DND-41 (cell line): ENCODE results near the gene TUBA1C.
"Not testable (repeated sequence)": the region's sequence is repeated elsewhere in the genome, so short reads cannot be mapped to it uniquely, and the experiment has no call there.

Experiments used
- ATAC-seq: fragments of 200-7000 bp; cut with Tn5 transposase; 3 replicates; pipeline ENCODE4 v1.9.1; 2021; ENCODE audit warnings: low read depth; ENCODE audit not compliant: insufficient read depth
- DNase-seq: peaks from one replicate; pipeline ENCODE4 v3.0.0-alpha.2; 2020
- H2AFZ ChIP-seq: 2 replicates; pipeline ENCODE4 v1.6.0; 2012; ENCODE audit warnings: low read depth, low read length
- H3K27ac ChIP-seq: 2 replicates; pipeline ENCODE4 v1.5.1; 2012; ENCODE audit warnings: low read length, inconsistent platforms
- H3K27me3 ChIP-seq: fragments of 200-600 bp; sonication (generic); 2 replicates; pipeline ENCODE4 v1.6.0; 2012; ENCODE audit warnings: low read length, mild to moderate bottlenecking, inconsistent platforms; ENCODE audit not compliant: insufficient read depth, poor library complexity
- H3K36me3 ChIP-seq: 2 replicates; pipeline ENCODE4 v1.5.1; 2012; ENCODE audit warnings: low read length, inconsistent platforms; ENCODE audit not compliant: insufficient read depth
- H3K4me1 ChIP-seq: 2 replicates; pipeline ENCODE4 v1.5.1; 2012; ENCODE audit warnings: mild to moderate bottlenecking, low read length; ENCODE audit not compliant: insufficient read depth
- H3K4me2 ChIP-seq: 2 replicates; pipeline ENCODE4 v1.6.0; 2012; ENCODE audit warnings: mild to moderate bottlenecking, moderate library complexity, low read length, inconsistent platforms; ENCODE audit not compliant: insufficient read depth
- H3K4me3 ChIP-seq, 2 experiments: fragments of 200-600 bp in 1 of 2; shearing (Covaris generic) in 1 of 2; 2 replicates each; pipeline ENCODE4 v1.5.1; 2012 to 2016; ENCODE audit warnings: inconsistent platforms in 2 of 2, low read length in 2 of 2, mild to moderate bottlenecking in 2 of 2, low read depth in 1 of 2, moderate library complexity in 1 of 2
- H3K79me2 ChIP-seq: 2 replicates; pipeline ENCODE4 v1.6.0; 2012; ENCODE audit warnings: low read length, inconsistent platforms; ENCODE audit not compliant: insufficient read depth
- H3K9ac ChIP-seq: 2 replicates; pipeline ENCODE4 v1.6.0; 2012; ENCODE audit warnings: low read depth, mild to moderate bottlenecking, inconsistent platforms, low read length, moderate library complexity
- H3K9me3 ChIP-seq: 2 replicates; pipeline ENCODE4 v1.5.1; 2012; ENCODE audit warnings: low read length, moderate library complexity, mild to moderate bottlenecking, inconsistent platforms; ENCODE audit not compliant: insufficient read depth, severe bottlenecking
- H4K20me1 ChIP-seq: 2 replicates; pipeline ENCODE4 v1.6.0; 2012; ENCODE audit warnings: low read length; ENCODE audit not compliant: insufficient read depth
- CTCF ChIP-seq: IDR thresholded peaks from 2 replicates; pipeline ENCODE4 v1.5.1; 2012; ENCODE audit warnings: borderline replicate concordance, low read length, moderate library complexity, mild to moderate bottlenecking; ENCODE audit not compliant: poor library complexity, severe bottlenecking; ENCODE audit errors: extremely low read depth
- EZH2 ChIP-seq: IDR thresholded peaks from 3 replicates; pipeline ENCODE4 v1.6.1; 2012; ENCODE audit warnings: borderline replicate concordance, low read depth, mild to moderate bottlenecking, moderate library complexity, low read length, inconsistent platforms; ENCODE audit not compliant: severe bottlenecking

The TUBA1C gene

GRCh38 chr12:49305762-49306510 lies 41.1 kb downstream of the TUBA1C start:
- Histone ChIP-seq H3K36me3 (no peaks in the 10 kb centered on the region), H3K27me3 (no peaks in the 10 kb centered on the region), H2AFZ (no peak overlapping the region), H3K4me1 (peaks cover 6% of the 10 kb centered on the region), H3K27ac (no peak overlapping the region), H3K79me2 (no peaks in the 10 kb centered on the region), H3K4me2 (no peak overlapping the region), H3K9me3 (no peaks in the 10 kb centered on the region), H3K9ac (no peak overlapping the region), H4K20me1 (no peaks in the 10 kb centered on the region), H3K4me3 (no peak overlapping the region)
- TF ChIP-seq CTCF (no peak), EZH2 (no peak)
- ATAC-seq: no peak
- DNase-seq: no peak

- DNase-seq (no peak), ATAC-seq (no peak)
- Histone ChIP-seq H3K4me1 (no peaks in the 10 kb centered on the region), H3K9ac (no peak overlapping the region), H3K36me3 (no peaks in the 10 kb centered on the region), H3K27me3 (no peaks in the 10 kb centered on the region), H3K79me2 (no peaks in the 10 kb centered on the region), H3K9me3 (no peaks in the 10 kb centered on the region), H3K4me3 (no peak overlapping the region), H3K27ac (no peak overlapping the region), H3K4me2 (no peak overlapping the region), H4K20me1 (no peaks in the 10 kb centered on the region), H2AFZ (no peak overlapping the region)
- no peak for TF ChIP-seq CTCF
- no peak for TF ChIP-seq EZH2
These were observed 44.5 kb downstream of the TUBA1C start for GRCh38 chr12:49309386-49309785.

GRCh38 chr12:49310451-49311000 lies 45.6 kb downstream of the TUBA1C start:
- not testable (repeated sequence) for H3K4me2 ChIP-seq, H3K4me3 ChIP-seq, H3K9ac ChIP-seq, H3K4me1 ChIP-seq, H4K20me1 ChIP-seq, H3K36me3 ChIP-seq, DNase-seq, ATAC-seq, H3K9me3 ChIP-seq, H2AFZ ChIP-seq, H3K79me2 ChIP-seq, H3K27me3 ChIP-seq, H3K27ac ChIP-seq

- DNase-seq: no peak
- no peak for ATAC-seq
- H3K27ac ChIP-seq: no peak overlapping the region
These were observed 49.9 kb downstream of the TUBA1C start for GRCh38 chr12:49314811-49315210.

GRCh38 chr12:49317118-49317517 lies 52.2 kb downstream of the TUBA1C start:
- H3K9me3 ChIP-seq, H3K27me3 ChIP-seq, H4K20me1 ChIP-seq, H3K27ac ChIP-seq, DNase-seq, H2AFZ ChIP-seq, H3K9ac ChIP-seq, H3K36me3 ChIP-seq, H3K4me3 ChIP-seq, H3K4me2 ChIP-seq, ATAC-seq, H3K79me2 ChIP-seq, H3K4me1 ChIP-seq: not testable (repeated sequence)

More at GRCh38 chr12:49314811-49315210, 49.9 kb downstream of the TUBA1C start:
- H3K4me3 ChIP-seq: no peak overlapping the region
- no peaks in the 10 kb centered on the region for H3K9me3 ChIP-seq
- TF ChIP-seq CTCF (no peak), EZH2 (no peak)
- H3K79me2 ChIP-seq: no peaks in the 10 kb centered on the region
- no peaks in the 10 kb centered on the region for H3K27me3 ChIP-seq
- no peaks in the 10 kb centered on the region for H3K36me3 ChIP-seq
- H4K20me1 ChIP-seq: no peaks in the 10 kb centered on the region
- H3K9ac ChIP-seq: no peak overlapping the region
- H3K4me1 ChIP-seq: no peaks in the 10 kb centered on the region
- H3K4me2 ChIP-seq: no peak overlapping the region
- H2AFZ ChIP-seq: no peak overlapping the region
